AG09319 (cell line): Measurements from ENCODE around the gene LAMC3.

Experiments used
- DNase-seq: peaks from one replicate; pipeline ENCODE4 v3.0.0-alpha.2; 2010; ENCODE audit warnings: low read depth; ENCODE audit errors: extremely low read depth
- CTCF ChIP-seq: IDR thresholded peaks from 2 replicates; pipeline ENCODE4 v1.5.1; 2011; ENCODE audit warnings: low read depth, mild to moderate bottlenecking, inconsistent platforms, low read length, moderate library complexity

The LAMC3 gene

DNA sequence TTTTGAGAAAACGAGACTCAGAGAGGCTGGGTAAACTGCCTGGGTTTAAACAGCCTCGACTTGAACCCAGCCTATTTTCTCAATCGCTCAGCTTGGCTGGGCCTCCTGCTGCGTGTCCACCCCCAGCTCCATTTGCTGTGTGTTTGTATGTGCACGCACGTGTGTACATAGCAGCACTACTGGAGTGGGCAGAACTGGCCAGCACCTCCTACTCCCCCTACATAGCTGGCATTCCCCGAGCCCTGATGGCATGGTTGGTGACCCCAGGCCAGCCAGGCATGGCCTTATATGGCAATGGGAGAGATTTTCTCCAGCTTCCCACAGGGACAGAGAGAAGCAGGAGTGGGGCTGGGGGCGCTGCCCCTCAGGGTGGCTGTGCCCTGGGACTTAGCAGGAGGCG, 91.5 kb downstream of the LAMC3 start:
- no peak for DNase-seq
- no peak for TF ChIP-seq CTCF

DNA sequence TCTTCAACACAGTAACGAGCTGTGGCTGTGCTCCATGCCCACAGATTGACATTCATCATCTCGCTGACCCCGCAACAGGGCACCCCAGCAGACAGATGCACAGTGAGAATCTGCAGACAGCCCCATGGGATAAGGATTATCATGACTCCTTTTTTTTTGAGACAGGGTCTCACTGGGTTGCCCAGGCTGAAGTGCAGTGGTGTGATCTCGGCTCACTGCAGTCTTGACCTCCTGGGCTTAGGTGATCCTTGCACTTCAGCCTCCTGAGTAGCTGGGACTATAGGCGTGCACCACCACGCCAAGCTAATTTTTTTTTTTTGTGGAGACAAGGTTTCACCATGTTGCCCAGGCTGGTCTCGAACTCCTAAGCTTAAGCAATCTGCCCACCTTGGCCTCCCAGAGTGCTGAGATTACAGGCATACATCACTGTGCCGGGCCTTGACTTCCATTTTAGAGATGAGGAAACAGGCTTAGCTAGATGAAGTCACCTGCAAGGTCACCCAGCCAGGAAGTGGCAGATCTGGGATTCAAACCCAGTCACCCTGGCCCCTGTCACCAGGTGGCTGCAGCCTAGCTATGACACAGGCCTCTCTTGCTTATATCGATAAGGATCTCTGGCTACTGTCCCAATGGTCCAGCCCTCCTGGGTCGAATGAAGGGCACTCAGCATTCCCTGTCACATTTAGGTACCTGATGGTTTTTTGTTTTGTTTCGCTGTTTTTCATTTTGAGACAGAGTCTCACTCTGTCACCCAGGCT, 92.4 kb downstream of the LAMC3 start:
- no peak for TF ChIP-seq CTCF
- no peak for DNase-seq

- DNase-seq, result no peak
- no peak for TF ChIP-seq CTCF
Observed at GRCh38 chr9:131103024-131103423, 94.0 kb downstream of the LAMC3 start.

GRCh38 chr9:131103535-131103934, 94.6 kb downstream of the LAMC3 start:
- TF ChIP-seq CTCF, result no peak
- DNase-seq, result no peak

- no peak for TF ChIP-seq CTCF
- DNase-seq, result no peak
Observed at GRCh38 chr9:131104016-131104740, 95.2 kb downstream of the LAMC3 start.

DNA sequence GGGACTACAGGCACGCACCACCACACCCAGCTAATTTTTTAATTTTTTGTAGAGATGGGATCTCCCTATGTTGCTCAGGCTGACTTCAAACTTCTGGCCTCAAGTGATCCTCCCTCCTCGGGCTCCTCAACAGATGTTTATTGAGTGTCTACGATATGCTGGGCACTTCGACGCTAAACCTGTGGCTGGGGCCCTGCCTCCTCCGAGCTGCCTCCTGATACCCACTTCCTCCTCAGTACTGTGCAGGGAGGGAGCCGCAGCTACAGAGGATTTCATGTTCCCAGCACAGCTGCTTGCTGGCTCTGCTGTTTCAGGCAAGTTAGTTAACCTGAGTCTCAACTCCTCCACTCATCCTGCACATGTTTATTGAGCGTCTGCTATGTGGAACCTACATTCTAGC, 97.0 kb downstream of the LAMC3 start:
- no peak for TF ChIP-seq CTCF
- no peak for DNase-seq

DNA sequence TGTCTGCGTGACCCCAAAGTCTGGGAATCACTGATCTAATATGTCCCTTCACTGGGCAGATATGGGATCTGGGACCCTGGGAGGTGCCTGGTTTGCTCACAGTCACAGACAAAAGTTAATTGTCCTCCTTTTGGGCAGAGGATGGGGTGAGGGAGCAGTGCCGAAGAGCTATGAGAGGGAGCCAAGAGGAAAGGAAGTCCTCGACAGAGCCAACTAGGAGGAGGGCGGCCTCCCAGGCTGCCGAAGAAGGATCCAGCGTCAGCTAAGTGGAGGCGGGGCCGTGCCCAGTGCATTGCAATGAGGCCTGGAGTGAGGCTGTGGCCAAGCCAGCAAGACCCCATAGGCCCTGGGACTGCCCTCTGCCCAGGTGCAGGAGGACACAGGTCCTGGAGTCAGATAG, 98.8 kb downstream of the LAMC3 start:
- TF ChIP-seq CTCF, result no peak
- DNase-seq, result no peak
